Measurements from ENCODE around the gene CTNS.
A peak's percentile ranks its signal among the peaks of the same experiment; 100 is the strongest.

The CTNS gene

DNA sequence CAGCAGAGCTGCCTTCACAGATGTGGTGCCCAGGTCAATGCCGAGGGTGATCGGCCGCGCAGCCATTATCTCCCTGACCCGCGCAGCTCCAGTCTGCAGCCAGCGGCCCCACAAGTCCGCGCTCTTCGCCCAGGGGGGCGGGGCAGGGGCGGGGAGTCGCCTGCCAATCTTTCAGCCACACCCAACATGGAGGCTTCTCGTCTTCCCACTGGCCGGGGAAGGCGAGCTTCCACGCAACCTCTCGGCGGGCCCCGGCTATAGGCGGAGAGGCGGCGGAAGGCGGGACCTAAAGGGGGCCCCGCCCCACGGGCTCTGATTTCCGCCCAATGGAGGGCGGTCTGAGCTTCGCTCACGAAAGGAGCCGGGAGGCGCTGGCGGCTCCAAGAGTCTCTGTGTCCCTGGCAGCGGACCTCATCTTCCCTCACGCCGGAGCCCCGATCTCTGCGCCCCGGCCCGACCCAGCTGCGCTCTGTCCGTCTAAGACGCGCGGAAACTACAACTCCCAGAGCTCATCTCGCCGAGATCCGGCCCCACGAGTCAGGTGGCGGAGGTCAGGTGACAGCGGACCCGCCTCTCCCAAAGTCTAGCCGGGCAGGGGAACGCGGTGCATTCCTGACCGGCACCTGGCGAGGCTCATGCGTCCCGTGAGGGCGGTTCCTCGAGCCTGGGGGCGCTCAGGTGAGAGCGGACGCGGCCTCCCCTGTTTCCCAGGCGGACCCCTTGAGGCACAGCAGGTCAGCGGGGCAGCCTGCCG, at the start of gene CTNS, which contains the start of gene SHPK:
CTNS (plus strand) TSS at position 607 of the 754 bp plus-strand sequence. CDS start 3,447 bp downstream, outside the sequence.
SHPK (minus strand) TSS at position 97 of the 754 bp plus-strand sequence; CDS start at position 66, 31 bp downstream.
- peak; percentile 98 for DNase-seq (ENCODE audit: low spot score)

DNA sequence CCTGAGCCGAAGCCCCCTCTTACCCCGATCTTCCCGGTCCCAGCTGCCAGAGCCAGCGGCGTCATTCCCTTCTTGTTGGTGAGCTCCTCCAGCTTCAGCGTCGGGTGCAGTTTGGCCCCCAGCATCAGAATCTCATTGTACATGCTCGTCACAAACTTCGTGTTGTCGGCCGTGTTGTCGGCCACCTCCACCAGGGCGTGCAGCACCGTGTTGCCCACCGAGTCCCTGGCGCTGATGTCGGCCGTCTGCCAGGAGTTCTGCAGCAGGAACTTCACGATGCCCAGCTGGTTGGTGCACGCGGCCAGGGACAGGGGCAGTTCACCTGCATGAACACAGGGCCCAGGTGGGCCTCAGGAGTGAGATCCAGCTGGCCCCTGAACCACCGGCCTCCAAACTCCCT, 46.8 kb upstream of the CTNS start:
- DNase-seq (ENCODE audit: low spot score) = no peak

DNA sequence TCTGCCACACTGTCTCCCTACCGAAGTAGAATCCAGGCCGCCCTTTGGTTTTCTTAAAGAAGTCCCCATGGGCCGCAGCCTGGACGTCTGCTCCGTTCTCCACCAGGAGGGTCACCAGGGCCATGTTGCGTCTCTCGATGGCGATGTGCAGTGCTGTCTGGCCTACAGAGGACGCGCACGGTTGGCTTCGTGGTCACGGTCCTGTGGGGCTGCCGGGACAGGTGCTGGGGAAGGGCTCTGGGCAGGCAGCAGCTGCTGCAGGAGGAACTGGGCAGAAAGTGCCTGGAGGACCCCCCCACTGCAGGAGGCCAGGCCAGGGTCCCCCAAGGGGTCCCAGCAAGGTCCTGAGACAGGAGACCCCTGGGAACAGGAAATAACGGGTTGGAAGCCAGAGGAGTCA, 46.3 kb upstream of the CTNS start:
- DNase-seq (ENCODE audit: low spot score) = no peak

DNA sequence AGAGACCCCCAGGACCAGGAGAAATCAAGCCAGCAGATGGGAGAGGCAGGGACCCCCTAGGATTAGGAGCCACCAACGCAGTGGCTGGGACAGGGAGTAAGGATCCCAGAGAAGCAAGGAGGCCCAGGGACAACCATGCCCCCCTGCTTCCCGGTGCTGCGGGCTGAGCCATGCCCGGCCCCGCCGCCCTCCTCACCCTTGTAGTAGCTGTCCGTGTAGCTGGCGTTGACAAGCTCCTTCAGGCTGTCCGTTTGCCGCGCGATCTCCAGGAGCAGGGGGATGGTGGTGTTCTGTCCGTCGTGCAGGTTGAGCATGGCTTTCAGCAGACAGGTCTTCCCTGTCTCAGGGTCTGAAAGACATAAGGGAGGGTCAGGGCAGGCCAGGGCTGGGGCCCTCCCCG, 45.8 kb upstream of the CTNS start:
- no peak for DNase-seq (ENCODE audit: low spot score)

DNA sequence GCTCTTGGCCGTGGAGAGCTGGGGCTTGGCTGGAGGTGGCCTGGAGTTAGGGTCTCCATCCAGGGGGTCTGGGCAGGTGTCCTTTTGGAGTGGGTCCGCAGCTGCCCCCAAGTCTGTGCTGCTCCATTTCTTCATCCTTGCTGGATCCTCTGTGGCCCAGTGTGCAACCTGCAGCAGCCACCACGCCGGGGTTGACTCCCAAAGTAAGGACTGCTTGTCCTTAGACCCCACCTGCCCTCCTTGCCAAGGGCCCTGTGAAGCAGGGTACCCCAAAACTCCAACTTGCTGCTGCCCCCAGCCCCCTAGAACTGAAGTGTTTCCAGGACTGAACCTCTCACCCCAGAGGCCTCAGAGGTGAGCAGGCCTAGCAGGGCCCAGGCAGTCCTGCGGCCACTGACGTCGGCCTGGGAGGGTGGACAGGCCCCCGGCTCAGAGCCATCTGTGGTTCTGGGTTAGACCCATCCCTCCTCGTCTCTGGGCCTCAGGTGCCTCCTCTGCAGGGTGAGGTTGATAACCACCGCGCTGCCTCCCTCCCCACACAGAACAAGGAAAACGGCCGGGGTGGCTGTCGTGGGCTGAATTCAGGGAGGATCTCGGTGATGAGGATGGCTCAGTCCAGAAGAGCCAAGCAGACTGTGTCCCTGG, 44.2 kb upstream of the CTNS start:
- no peak for DNase-seq (ENCODE audit: low spot score)

DNA sequence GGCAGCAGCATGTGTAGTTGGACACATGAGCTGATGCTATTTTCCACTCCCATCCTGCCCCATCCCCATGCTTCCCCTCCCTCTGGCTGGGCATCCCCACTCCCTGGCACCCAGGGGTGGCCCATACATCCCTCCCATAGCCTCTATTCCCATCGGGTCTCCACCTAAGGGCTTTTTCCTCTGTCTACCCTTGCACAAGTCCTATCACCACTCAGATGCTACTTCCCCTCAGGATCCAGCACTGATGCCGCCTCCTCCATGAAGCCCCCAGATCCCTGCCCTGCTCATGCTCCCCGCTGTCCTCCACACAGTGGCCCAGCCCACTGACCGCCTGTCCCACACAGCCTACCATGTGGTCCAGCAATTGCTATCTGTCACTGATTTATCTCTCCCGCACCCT, 43.2 kb upstream of the CTNS start:
- no peak for DNase-seq (ENCODE audit: low spot score)

DNA sequence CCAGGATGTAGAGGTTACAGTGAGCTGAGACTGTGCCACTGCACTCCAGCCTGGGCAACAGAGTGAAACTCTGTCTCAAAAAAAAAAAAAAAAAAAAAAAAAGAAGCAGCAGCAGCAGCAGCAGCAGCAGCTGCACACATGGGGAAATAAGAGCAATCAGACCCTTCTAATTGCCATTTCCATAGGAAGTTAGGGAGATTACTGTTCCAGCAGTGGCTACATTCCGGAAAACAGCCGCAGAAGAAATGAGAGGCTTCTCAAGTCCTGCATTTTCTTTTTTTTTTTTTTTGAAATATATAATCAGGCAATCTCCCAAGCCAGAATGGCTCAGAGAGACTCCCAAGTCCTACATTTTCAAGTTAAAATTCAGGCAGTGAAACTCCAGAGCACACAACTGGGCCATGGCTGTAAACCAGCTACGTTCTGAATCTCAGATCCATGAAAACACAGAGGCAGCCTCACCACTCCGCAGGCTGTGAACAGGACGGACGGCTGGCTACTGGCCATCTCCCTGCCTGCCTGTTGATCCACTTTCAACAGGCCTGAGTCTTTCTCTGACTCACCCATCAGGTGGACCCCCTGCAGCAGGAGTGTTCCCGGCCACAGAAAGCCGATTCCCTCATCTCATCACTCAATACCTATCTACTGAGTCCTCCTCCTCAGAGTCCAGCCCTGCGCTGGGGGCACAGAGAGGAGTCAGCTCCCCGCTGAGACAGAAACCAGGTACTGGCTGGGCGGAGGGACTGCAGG, 42.3 kb upstream of the CTNS start:
- DNase-seq (ENCODE audit: low spot score) = no peak

DNA sequence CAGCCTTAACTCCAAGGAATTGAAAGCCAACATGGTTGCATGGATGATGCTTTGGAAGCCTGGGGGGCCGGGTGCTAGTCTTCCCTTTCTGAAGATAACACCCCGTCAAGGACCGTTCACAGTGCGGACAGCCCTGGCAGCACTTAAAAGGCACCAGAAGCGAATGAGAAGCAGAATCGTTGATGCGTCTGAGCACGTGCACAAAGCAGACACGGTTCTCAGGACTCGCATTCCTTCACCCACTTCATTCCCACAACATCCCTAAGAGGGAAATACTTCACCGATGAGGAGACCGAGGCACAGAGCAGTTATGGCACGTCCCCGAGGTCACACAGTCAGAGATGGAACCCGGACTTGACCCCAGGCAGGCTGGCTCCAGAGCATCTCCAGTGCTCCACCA, 41.6 kb upstream of the CTNS start:
- no peak for DNase-seq (ENCODE audit: low spot score)

DNA sequence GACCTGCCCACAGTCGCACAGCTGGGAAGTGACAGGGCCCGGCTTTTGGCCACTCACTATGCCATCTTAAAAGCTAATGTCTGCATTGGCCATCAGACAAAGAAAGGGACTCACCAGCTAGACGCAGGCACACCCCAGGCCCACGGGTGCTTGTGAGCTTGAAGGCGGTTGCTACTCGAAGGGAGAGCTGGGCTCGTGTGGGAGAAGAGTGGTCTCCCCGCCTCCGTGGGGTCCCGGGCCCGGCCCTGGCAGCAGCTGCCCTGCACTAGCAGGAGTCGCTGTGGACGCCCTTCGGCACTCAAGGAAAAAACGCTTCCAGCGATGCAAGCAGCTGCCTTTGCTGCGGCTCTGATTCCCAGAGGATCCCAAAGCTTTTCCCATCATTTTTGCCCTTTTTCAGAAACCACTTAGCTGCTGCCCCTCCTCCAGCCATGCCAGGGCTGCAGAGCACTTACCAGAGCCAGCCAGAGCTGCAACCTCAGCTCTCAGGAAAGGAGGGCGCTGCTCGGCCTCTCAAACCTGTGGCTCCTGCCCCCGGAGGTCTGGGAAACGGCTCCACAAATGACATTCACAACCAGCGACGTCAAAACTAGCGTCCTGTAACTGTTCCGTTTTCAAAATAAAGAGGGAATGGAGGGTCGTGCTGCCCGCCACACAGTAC, 39.6 kb upstream of the CTNS start:
- no peak for DNase-seq (ENCODE audit: low spot score)

DNA sequence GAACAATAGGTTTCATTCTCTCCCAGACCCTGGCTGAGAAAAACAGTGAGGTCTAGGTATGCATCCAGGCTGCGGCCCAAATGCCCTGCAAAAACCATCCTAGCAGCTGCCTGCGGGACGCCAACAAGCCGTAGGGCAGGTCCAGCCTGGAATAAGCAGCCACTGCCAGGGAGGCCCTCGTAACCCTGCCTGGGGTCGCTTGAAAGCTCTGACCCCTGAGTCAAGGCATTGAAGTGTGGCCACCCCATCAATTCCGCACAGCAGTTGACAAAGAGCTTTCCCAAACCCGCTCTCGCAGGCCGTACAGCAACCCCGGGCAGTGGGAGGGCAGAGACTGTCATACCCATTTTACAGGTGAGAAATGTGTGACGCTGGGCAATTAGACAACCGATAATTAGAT, 38.5 kb upstream of the CTNS start:
- no peak for DNase-seq (ENCODE audit: low spot score)

DNA sequence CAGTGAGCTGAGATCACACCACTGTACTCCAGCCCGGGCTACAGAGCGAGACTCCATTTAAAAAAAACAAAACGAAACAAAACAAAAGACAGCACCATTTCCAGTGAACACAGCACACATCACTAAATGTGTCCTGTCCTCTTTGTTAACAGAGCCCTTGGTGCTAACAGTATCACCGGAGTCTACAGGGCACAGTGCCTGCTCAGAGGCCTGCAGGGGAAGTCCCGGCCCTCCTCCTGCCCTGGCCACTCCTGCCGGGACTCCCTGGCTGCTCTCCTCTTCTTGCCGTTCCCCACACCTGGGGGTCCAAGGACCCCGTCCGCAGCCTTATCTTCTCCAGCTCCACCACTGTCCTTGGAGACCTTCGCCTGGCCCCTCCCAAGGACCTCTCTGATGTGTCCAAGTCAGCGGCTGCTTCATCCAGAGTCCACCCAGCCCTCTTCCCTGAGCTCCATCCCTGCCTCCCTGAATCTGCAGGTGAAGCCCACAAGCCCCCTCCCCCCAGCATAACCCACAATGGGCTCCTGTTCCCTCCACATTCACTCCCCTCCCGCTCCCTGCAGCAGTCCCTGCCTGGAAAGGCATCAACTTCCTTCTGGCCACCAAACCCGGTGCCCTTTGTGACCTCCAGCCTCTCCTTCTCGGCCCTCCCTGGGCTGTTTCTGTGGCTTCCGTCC, 35.9 kb upstream of the CTNS start:
- DNase-seq (ENCODE audit: low spot score) = no peak

DNA sequence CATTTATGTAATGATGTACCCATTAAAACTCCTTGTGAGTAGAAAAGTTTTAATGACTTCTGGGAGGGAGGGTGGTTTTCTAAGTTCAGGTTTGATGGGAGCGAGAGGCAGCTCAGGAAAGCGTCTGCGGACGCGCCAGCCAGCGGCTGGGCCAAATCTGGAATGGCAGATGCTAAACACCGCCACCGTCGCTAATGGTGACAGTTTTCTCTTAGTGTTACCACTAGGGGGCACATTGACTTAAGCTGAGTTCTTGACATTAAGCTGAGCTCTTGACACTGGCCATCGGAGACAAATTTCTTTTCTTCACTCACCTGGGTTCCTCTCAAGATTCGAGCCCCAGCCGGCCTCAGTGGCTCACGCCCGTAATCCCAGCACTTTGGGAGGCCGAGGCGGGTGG, 34.1 kb upstream of the CTNS start:
- peak; percentile 13 for DNase-seq (ENCODE audit: low spot score)

DNA sequence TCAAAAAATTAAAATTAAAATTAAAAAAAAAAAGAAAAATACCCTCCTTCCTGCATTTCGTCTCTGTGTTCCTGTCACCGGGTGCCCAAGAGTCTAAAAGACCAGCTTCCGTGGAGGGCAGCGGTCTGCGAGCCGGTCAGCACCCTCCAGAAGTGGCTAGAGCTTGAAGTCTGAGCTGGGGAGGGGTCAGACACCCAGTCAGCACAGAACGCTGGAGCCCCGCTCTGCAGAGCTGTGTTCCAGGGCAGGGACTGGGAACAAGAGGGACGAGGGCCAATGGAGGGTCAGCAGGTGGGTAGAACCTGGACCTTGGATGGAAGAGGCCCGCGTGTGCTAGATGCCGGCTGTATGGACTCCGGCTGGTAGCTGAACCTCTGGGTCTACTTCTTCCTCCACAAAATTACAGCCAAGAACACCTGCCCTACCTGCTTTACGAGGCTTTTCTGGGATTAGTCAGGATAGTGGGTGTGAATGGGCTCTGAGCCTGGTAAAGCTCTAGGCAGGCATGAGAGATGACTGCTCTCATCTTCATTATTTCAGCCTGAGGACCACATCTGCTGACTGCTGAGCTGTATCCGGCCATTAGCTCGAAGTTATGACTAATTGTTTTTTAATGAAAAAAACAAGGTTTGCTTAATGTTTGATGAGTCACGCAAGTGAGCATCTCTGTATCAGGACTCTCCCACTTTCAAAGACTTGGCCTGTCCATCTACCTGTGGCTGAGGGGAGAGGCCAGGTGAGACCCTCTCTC, 33.3 kb upstream of the CTNS start:
- DNase-seq (ENCODE audit: low spot score) = no peak

DNA sequence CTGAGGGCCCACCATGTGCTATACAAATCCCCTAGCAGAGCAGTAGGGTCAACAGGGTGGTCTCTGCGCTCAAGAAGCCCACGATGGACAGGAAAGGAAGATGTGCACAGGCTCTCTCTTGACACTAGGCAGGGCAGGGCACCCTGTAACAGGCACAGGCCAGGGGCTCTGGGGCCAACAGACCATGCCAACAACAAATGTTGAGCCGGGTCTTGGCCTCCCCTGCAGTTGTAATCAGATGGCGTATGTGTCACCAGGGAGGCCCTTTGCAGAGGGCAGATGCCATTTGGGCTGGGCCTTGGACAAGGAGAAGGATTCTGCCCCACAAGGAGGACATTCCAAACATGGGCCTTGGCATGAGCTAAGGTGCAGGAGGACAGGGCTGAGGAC, 32.7 kb upstream of the CTNS start:
- DNase-seq (ENCODE audit: low spot score) = no peak

DNA sequence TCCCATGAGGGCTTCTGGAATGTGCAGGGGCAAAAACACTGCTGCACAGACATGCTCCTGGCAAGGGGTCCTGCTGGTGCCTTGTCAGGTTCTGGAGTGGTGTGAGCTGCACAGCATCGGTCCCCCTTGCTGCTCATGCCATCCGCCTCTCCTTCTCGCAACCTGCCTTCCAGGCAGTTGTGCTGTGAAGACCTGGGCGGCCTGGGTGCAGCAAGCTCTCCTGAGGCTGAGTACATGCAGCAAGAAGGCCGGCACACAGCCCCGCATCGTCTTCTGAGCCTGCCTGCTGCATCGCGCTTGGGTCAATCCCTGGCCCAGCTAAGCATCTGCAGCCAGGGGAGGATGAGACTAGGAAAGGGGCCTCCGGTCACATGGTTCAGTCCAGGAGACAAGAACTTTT, 26.9 kb upstream of the CTNS start:
- no peak for DNase-seq (ENCODE audit: low spot score)

DNA sequence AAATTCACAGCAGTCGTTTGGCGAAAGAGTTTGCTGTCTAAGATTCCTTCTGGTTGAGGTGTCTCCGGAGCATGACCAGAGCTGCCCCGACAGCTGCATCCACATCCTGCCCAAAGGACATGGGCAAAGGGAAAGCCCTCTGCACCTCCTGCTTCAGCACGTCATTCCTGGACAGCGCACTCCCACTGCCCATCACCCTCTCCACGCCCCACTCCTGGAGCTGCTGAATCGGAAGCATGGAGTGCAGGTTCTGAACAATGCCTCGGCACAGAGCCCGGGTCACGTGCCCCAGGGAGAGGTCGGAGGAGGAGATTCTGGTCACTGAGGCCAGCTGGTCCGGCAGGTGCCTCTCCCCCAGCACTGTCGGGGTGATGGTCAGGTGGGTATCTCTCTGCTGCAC, 26.0 kb upstream of the CTNS start:
- no peak for DNase-seq (ENCODE audit: low spot score)

DNA sequence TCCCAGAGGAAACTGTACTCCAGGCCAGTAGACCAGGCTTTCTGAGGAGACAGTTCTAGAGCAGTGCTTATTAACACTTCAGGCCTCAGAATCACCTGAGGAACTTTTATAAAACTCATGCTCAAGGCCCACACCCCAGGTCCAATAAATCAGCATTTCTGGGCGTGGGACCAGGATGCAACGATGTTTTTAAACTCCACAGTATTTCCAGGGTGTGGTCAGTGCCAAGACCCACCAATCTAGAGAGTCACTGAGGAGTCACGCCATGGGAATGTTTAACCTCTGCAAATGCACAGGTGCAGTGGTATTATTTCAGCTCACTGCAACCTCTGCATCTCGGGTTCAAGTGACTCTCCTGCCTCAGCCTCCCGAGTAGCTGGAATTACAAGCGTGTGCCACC, 23.4 kb upstream of the CTNS start:
- DNase-seq (ENCODE audit: low spot score) = no peak

DNA sequence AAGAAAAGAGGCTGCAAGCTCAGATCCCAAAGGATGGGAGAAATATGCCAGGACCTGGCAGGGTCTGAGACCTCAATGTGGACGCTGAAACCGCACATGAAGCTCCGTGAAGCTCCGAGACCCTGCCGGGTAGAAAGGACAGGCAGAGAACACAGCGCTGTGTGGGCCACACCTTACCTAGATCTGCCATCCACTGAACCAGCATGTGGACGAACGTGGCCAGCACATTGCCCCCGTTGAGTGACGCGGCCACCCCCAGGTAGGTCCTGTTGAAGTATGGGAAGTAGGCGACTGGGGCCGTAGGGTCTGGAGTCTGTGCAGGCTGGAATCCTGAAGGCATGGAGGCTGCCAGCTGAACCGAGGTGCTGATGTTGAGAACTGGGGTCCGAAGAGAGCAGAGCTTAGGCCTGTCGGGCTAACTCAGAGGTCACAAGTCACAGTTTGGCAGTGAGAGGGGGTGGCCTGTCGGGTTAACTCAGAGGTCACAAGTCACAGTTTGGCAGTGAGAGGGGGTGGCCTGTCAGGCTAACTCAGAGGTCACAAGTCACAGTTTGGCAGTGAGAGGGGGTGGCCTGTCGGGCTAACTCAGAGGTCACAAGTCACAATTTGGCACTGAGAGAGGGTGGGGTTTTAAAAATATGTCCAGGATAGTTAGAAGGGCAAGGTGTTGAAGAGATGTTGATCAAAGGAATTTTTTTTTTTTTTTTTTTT, 21.2 kb upstream of the CTNS start:
- DNase-seq (ENCODE audit: low spot score) = no peak

DNA sequence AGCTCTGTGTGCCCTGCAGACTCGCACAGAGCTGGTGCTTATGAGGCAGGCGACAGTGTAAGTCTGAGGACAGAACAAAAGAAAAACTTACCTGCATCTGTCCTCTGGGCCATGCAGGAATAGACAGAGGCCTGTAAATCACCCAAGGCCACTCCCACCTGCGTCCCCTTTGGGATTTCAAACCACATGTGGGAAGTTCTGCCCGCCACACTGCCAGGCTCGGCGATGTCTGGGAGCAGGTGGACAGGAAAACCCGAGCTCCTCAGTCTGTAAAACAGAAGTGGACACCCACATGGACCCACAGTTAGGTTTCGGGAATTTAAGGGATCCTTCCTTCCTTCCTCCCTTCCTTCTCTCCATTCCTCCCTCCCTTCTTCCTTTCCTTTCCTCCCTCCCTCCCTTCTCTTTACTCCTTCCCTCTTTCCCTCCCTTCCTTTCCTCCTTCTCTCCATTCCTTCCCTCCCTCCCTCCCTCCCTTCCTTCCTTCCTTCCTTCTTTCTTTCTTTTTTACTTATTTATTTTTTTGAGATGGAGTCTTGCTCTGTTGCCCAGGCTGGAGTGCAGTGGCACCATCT, 15.3 kb upstream of the CTNS start:
- DNase-seq (ENCODE audit: low spot score) = no peak

DNA sequence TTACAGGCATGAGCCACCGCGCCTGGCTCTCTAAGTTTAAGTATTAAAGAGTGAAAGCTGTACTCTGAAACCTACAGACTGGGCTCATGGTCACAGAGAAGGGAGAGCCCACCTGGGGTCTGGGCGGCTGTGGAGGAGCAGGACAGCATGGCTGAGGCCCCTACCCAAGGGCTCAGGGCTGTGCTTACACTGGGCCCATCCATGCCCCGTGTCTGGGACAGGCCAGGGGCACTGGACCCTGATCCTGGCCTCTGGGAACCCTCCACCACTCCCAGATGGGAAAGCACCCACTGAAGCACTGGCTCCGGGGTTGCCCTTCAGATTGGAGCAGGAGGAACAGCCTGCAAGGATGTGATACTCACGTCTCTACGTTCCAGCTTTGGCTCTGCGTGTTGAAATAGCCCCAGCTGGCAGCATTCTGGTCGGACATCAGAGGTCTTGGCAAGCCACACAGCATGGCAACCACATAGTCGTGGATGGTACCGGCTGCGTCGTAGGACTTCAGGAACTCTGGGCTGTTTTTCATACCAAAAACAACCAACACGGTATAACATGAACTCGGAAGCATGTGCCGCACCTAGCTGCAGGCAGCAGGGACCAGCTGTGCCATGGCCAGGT, 13.5 kb upstream of the CTNS start:
- no peak for DNase-seq (ENCODE audit: low spot score)
